CD4-positive, alpha-beta T cell treated with Interleukin-17A for 4 hours (primary cell): ENCODE measurements around the gene ERBB3.

Source experiments
- DNase-seq: peaks from one replicate; pipeline ENCODE4 v3.0.0-alpha.2; 2020; ENCODE audit warnings: mixed read lengths

Gene ERBB3

GRCh38 chr12:56141946-56142784 lies 62.2 kb downstream of the ERBB3 start:
- no peak for DNase-seq

- peak; percentile 56 for DNase-seq
These were observed 63.3 kb downstream of the ERBB3 start for GRCh38 chr12:56143217-56143616.

- DNase-seq: no peak
These were observed 63.9 kb downstream of the ERBB3 start for GRCh38 chr12:56143870-56144269.

GRCh38 chr12:56145217-56145616 lies 65.3 kb downstream of the ERBB3 start:
- no peak for DNase-seq

DNA sequence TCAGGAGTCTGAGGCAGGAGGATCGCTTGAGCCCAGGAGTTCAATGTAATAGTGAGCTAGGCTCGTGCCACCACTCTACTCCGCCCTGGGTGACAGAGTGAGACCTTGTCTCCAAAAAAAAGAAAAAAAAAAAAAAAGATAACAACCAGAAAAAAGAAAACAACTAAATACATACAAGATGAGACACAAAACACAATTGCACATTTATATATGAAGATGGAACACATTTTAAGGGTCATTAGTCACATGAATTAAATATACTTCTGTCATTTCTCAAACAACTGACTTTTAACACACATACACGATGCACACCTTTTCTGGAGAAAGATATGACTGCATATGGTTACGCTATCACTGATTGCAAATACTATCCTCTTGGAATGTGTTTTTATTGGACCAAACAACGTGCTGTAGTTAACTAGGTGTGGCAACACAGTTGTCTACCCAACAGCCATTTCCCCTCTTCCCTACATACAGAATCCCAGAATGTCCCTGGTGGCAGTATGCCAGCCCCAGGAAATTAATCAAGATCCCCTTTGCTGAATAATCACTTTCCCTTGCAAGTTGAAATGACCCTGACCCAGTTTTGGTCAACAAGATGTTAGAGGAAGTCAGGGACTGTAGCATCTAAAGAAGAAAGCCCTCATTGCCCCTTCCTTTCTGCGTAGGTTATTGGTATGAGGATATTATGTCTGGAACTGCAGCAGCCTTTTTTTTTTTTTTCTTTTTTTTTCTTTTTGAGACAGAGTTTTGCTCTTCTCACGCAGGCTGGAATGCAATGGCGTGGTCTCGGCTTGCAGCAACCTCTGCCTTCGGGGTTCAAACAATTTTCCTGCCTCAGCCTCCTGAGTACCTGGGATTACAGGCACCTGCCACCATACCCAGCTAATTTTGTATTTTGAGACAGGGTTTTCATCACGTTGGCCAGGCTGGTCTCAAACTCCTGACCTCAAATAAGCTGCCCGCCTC lies 66.8 kb downstream of the ERBB3 start:
- no peak for DNase-seq

DNA sequence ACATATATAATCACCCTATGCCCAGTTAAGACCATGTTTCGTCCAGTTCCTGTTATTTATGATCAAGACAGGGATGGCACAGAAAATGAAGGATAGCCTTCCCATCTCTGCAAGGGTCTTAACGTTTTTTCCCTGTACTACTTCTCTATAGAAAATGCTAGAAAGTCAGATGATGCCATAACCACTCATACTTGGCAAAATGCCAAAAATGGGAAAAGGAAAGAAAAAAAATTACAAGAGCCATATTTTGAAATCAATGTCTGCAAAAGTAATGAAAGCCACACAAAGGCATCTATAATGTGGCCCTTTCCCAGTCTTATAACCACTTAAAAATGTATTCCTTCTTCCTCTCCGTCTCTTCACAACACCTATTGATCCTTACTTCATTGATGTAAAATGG lies 70.6 kb downstream of the ERBB3 start:
- no peak for DNase-seq

- DNase-seq: peak; percentile 77
These were observed 71.7 kb downstream of the ERBB3 start for GRCh38 chr12:56151672-56152131.

DNA sequence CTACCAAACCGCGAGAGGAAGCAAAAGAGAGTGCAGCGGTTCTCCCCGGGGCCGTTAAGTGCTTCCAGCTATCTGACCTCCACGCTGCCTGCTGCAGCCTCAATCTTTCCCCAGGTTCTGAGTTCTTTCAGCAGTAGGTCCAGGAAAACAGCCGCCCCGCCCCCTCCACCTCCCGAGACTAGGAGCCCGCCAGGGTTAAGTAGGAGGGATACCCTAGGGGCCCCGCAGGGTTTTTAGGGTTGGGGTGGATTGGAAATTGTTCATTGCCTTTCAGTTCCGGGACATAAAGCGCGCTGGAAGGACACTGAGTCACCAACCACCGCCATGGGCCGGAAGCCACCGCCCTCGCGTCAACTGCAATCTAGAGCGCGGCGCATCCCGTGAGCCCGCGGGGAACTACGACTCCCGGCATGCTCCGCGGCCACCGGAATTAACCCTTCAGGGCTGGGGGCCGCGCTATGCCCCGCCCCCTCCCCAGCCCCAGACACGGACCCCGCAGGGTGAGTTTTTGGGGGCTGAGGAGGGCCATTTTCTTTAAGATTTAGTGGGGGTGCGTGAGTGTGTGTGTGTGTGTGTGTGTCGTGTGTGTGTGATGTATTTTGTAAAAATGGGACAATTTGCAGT lies 72.3 kb downstream of the ERBB3 start, which contains the start of gene MYL6B:
TSS of gene MYL6B (plus strand) at position 456 of the 624 bp plus-strand sequence. CDS start 1,332 bp downstream, outside the sequence.
- peak; percentile 96 for DNase-seq
